HepG2 (cell line): ENCODE data around the gene ABCA3. TPM values are rescaled to one million over a fixed set of nuclear protein-coding genes. Genes with fewer than 3 reads are reported as not detected.

Experiments used
- BRD4 ChIP-seq: sonication (generic); formaldehyde crosslinking; IDR thresholded peaks from 2 replicates; pipeline ENCODE4 v1.4.0; 2020; ENCODE audit warnings: missing genetic modification reagents
- CCDC6 ChIP-seq: sonication (generic); formaldehyde crosslinking; IDR thresholded peaks from 2 replicates; pipeline ENCODE4 v1.8.1; 2022; ENCODE audit warnings: mild to moderate bottlenecking, missing genetic modification reagents, moderate library complexity
- MZF1 ChIP-seq: sonication (generic); formaldehyde crosslinking; IDR thresholded peaks from 2 replicates; pipeline ENCODE4 v1.8.1; 2023; ENCODE audit warnings: mild to moderate bottlenecking, missing genetic modification reagents, borderline replicate concordance
- POLR2AphosphoS5 ChIP-seq: IDR thresholded peaks from 2 replicates; pipeline ENCODE4 v1.6.1; 2012; ENCODE audit warnings: low read depth, low read length
- PPARG ChIP-seq: conservative IDR thresholded peaks from 2 replicates; pipeline ENCODE4 v1.6.1; 2016; ENCODE audit warnings: missing biosample characterization, missing genetic modification reagents
- RXRB ChIP-seq: IDR thresholded peaks from 2 replicates; pipeline ENCODE4 v1.6.1; 2016; ENCODE audit warnings: borderline replicate concordance, missing genetic modification reagents, missing compliant biosample characterization
- ZNF235 ChIP-seq: sonication (generic); formaldehyde crosslinking; IDR thresholded peaks from 2 replicates; pipeline ENCODE4 v1.8.1; 2023; ENCODE audit warnings: mild to moderate bottlenecking, missing genetic modification reagents, borderline replicate concordance
- polyA plus RNA-seq, 8 experiments: library from polyadenylated mRNA; depleted of rRNA in 3 of 8; stranded (reverse) in 7 of 8; unstranded in 1 of 8; fragments of >200 nt; fragmentation: Illumina TruSeq in 4 of 8; extraction: Trizol in 4 of 8; gene quantifications; 2 replicates each; pipeline versions ENCODE4 v1.2.1 to v1.2.3, GENCODE V29; 2011 to 2016; ENCODE audit warnings: low read depth in 4 of 8, missing spikeins in 1 of 8, mixed read lengths in 1 of 8; ENCODE audit not compliant: insufficient read depth in 1 of 8
- total RNA-seq, 5 experiments: library from RNA; depleted of rRNA; stranded (reverse); fragments of >200 nt; fragmentation: Illumina TruSeq; extraction: Trizol; gene quantifications; 2 replicates each; pipeline ENCODE4 v1.2.3, GENCODE V29; 2016; ENCODE audit warnings: low read depth in 1 of 5
- TF ChIP-seq, protein P1 (sequence below): sonication (generic); formaldehyde crosslinking; IDR thresholded peaks from 2 replicates; pipeline ENCODE4 v1.4.0; 2020; ENCODE audit warnings: missing genetic modification reagents, mild to moderate bottlenecking, borderline replicate concordance
- TF ChIP-seq, protein P2 (sequence below): sonication (generic); formaldehyde crosslinking; conservative IDR thresholded peaks from 2 replicates; pipeline ENCODE4 v1.8.0; 2022; ENCODE audit warnings: missing genetic modification reagents
- TF ChIP-seq, protein P3 (sequence below): IDR thresholded peaks from 2 replicates; pipeline ENCODE4 v1.4.0; 2020; ENCODE audit warnings: mild to moderate bottlenecking, missing genetic modification reagents
- TF ChIP-seq, protein P4 (sequence below): sonication (generic); formaldehyde crosslinking; IDR thresholded peaks from 2 replicates; pipeline ENCODE4 v1.9.0; 2021; ENCODE audit warnings: missing genetic modification reagents, mild to moderate bottlenecking, borderline replicate concordance
- TF ChIP-seq, protein P5 (sequence below): sonication (generic); formaldehyde crosslinking; IDR thresholded peaks from 2 replicates; pipeline ENCODE4 v1.5.0; 2020; ENCODE audit warnings: missing genetic modification reagents
- TF ChIP-seq, protein P6 (sequence below): sonication (generic); formaldehyde crosslinking; IDR thresholded peaks from 2 replicates; pipeline ENCODE4 v1.4.0; 2020; ENCODE audit warnings: missing genetic modification reagents, mild to moderate bottlenecking, borderline replicate concordance

ABCA3 gene
- total and polyA plus RNA-seq, 2 of the 13 experiments (the other 11 are each of a cell fraction or from before 2014, with no cell fraction given), result 0.60 to 1.5 TPM

DNA sequence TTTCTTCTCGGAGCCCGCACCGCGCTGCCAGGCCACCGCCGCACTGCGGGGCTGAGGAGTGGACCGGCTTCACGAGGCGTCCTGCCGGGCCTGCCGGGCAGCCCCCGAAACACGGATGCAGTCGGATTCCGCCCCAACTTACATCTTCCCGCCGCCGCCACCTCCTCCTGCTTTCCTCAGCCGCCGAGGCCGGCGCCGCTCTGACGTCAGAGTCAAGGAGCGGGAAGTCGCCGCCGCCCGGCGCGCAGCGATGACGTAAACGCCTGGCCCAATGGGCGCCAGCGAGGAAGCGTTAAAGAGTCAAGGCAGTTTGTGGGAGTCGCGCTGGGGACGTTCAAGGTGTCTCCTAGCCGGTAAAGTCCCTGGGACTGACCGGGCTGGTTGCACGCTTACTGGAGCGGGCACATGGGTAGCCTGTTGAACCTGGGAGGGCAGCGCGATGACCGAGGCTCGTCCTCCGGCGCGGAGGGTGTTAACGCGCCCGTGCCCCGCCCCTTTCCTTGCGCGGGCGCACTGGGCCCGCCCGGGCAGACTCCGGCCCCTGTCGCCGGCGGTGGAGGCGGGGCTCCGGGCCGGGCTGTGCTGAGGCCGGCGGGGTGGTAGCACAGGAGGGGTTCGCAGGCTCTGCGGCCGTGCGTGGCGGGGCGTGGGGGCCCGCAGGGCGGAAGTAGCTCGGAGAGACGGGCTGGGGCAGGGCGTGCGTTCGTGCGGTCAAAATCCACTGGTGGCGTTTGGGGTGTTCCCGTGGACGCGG is 72.4 kb downstream of the ABCA3 start, which contains the start of gene RNPS1 (continued):
- TF ChIP-seq, protein P1, sequence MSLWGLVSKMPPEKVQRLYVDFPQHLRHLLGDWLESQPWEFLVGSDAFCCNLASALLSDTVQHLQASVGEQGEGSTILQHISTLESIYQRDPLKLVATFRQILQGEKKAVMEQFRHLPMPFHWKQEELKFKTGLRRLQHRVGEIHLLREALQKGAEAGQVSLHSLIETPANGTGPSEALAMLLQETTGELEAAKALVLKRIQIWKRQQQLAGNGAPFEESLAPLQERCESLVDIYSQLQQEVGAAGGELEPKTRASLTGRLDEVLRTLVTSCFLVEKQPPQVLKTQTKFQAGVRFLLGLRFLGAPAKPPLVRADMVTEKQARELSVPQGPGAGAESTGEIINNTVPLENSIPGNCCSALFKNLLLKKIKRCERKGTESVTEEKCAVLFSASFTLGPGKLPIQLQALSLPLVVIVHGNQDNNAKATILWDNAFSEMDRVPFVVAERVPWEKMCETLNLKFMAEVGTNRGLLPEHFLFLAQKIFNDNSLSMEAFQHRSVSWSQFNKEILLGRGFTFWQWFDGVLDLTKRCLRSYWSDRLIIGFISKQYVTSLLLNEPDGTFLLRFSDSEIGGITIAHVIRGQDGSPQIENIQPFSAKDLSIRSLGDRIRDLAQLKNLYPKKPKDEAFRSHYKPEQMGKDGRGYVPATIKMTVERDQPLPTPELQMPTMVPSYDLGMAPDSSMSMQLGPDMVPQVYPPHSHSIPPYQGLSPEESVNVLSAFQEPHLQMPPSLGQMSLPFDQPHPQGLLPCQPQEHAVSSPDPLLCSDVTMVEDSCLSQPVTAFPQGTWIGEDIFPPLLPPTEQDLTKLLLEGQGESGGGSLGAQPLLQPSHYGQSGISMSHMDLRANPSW, result 0 out of 2 replicates have a peak, but pooled peaks have one; percentile 58
- TF ChIP-seq, protein P2, sequence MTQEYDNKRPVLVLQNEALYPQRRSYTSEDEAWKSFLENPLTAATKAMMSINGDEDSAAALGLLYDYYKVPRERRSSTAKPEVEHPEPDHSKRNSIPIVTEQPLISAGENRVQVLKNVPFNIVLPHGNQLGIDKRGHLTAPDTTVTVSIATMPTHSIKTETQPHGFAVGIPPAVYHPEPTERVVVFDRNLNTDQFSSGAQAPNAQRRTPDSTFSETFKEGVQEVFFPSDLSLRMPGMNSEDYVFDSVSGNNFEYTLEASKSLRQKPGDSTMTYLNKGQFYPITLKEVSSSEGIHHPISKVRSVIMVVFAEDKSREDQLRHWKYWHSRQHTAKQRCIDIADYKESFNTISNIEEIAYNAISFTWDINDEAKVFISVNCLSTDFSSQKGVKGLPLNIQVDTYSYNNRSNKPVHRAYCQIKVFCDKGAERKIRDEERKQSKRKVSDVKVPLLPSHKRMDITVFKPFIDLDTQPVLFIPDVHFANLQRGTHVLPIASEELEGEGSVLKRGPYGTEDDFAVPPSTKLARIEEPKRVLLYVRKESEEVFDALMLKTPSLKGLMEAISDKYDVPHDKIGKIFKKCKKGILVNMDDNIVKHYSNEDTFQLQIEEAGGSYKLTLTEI (CRISPR knock-in tag), result no peak
- TF ChIP-seq, protein P3, sequence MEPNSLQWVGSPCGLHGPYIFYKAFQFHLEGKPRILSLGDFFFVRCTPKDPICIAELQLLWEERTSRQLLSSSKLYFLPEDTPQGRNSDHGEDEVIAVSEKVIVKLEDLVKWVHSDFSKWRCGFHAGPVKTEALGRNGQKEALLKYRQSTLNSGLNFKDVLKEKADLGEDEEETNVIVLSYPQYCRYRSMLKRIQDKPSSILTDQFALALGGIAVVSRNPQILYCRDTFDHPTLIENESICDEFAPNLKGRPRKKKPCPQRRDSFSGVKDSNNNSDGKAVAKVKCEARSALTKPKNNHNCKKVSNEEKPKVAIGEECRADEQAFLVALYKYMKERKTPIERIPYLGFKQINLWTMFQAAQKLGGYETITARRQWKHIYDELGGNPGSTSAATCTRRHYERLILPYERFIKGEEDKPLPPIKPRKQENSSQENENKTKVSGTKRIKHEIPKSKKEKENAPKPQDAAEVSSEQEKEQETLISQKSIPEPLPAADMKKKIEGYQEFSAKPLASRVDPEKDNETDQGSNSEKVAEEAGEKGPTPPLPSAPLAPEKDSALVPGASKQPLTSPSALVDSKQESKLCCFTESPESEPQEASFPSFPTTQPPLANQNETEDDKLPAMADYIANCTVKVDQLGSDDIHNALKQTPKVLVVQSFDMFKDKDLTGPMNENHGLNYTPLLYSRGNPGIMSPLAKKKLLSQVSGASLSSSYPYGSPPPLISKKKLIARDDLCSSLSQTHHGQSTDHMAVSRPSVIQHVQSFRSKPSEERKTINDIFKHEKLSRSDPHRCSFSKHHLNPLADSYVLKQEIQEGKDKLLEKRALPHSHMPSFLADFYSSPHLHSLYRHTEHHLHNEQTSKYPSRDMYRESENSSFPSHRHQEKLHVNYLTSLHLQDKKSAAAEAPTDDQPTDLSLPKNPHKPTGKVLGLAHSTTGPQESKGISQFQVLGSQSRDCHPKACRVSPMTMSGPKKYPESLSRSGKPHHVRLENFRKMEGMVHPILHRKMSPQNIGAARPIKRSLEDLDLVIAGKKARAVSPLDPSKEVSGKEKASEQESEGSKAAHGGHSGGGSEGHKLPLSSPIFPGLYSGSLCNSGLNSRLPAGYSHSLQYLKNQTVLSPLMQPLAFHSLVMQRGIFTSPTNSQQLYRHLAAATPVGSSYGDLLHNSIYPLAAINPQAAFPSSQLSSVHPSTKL (CRISPR knock-in tag), result peak; percentile 66; the same call in 1 of the 2 replicates
- TF ChIP-seq POLR2AphosphoS5, result peak; percentile 94
- TF ChIP-seq, protein P4, sequence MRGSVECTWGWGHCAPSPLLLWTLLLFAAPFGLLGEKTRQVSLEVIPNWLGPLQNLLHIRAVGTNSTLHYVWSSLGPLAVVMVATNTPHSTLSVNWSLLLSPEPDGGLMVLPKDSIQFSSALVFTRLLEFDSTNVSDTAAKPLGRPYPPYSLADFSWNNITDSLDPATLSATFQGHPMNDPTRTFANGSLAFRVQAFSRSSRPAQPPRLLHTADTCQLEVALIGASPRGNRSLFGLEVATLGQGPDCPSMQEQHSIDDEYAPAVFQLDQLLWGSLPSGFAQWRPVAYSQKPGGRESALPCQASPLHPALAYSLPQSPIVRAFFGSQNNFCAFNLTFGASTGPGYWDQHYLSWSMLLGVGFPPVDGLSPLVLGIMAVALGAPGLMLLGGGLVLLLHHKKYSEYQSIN (CRISPR knock-in tag), result no peak
- peak; percentile 9 for TF ChIP-seq BRD4 (CRISPR knock-in tag)
- TF ChIP-seq CCDC6, result peak; percentile 98
- 0 out of 2 replicates have a peak, but pooled peaks have one; percentile 70 for TF ChIP-seq ZNF235
- 0 out of 2 replicates have a peak, but pooled peaks have one; percentile 28 for TF ChIP-seq MZF1 (CRISPR knock-in tag)
- peak; percentile 30; the same call in 1 of the 2 replicates for TF ChIP-seq PPARG (CRISPR knock-in tag)
- TF ChIP-seq RXRB (CRISPR knock-in tag), result peak; percentile 62; the same call in 1 of the 2 replicates
- TF ChIP-seq, protein P5, sequence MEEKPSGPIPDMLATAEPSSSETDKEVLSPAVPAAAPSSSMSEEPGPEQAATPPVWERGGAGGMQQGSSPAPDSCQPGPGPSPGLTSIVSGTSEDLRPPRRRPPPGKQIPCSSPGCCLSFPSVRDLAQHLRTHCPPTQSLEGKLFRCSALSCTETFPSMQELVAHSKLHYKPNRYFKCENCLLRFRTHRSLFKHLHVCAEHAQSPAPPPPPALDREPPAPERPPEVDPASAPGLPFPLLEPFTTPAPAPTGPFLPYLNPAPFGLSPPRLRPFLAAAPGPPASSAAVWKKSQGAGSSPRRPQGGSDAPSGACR, result peak; percentile 98
- TF ChIP-seq, protein P6, sequence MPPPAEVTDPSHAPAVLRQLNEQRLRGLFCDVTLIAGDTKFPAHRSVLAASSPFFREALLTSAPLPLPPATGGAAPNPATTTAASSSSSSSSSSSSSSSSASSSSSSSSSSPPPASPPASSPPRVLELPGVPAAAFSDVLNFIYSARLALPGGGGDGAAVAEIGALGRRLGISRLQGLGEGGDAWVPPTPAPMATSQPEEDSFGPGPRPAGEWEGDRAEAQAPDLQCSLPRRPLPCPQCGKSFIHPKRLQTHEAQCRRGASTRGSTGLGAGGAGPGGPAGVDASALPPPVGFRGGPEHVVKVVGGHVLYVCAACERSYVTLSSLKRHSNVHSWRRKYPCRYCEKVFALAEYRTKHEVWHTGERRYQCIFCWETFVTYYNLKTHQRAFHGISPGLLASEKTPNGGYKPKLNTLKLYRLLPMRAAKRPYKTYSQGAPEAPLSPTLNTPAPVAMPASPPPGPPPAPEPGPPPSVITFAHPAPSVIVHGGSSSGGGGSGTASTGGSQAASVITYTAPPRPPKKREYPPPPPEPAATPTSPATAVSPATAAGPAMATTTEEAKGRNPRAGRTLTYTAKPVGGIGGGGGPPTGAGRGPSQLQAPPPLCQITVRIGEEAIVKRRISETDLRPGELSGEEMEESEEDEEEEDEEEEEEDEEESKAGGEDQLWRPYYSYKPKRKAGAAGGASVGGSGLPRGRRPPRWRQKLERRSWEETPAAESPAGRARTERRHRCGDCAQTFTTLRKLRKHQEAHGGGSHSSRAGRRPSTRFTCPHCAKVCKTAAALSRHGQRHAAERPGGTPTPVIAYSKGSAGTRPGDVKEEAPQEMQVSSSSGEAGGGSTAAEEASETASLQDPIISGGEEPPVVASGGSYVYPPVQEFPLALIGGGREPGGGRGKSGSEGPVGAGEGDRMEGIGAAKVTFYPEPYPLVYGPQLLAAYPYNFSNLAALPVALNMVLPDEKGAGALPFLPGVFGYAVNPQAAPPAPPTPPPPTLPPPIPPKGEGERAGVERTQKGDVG (CRISPR knock-in tag), result 0 out of 2 replicates have a peak, but pooled peaks have one; percentile 36
